BE2C (cell line): ENCODE measurements around the gene PARD3B.
"Not testable (repeated sequence)": the region's sequence is repeated elsewhere in the genome, so short reads cannot be mapped to it uniquely, and the experiment has no call there.

Experiments used
- DNase-seq: peaks from one replicate; pipeline ENCODE4 v3.0.0-alpha.2; 2020
- H3K27me3 ChIP-seq: fragments of 250-450 bp; sonication (Bioruptor Pico); 2 replicates; pipeline ENCODE4 v1.5.1; 2020; ENCODE audit warnings: mild to moderate bottlenecking
- H3K36me3 ChIP-seq: fragments of 250-450 bp; sonication (Bioruptor Pico); 2 replicates; pipeline ENCODE4 v1.5.1; 2020; ENCODE audit warnings: mild to moderate bottlenecking
- H3K4me1 ChIP-seq: fragments of 250-450 bp; sonication (Bioruptor Pico); 2 replicates; pipeline ENCODE4 v1.5.1; 2020
- H3K4me3 ChIP-seq: 2 replicates; pipeline ENCODE4 v1.5.1; 2011; ENCODE audit warnings: low read depth, low read length
- H3K9me3 ChIP-seq: fragments of 250-450 bp; sonication (Bioruptor Pico); 2 replicates; pipeline ENCODE4 v1.5.1; 2020
- TF ChIP-seq, protein P1 (sequence below): IDR thresholded peaks from 2 replicates; pipeline ENCODE4 v1.5.1; 2012; ENCODE audit warnings: mild to moderate bottlenecking, low read depth, low read length

Gene PARD3B

GRCh38 chr2:204550751-204551511, 5.7 kb downstream of the PARD3B start:
- H3K36me3 ChIP-seq = no peaks in the 10 kb centered on the region
- no peak for DNase-seq
- TF ChIP-seq, protein P1, sequence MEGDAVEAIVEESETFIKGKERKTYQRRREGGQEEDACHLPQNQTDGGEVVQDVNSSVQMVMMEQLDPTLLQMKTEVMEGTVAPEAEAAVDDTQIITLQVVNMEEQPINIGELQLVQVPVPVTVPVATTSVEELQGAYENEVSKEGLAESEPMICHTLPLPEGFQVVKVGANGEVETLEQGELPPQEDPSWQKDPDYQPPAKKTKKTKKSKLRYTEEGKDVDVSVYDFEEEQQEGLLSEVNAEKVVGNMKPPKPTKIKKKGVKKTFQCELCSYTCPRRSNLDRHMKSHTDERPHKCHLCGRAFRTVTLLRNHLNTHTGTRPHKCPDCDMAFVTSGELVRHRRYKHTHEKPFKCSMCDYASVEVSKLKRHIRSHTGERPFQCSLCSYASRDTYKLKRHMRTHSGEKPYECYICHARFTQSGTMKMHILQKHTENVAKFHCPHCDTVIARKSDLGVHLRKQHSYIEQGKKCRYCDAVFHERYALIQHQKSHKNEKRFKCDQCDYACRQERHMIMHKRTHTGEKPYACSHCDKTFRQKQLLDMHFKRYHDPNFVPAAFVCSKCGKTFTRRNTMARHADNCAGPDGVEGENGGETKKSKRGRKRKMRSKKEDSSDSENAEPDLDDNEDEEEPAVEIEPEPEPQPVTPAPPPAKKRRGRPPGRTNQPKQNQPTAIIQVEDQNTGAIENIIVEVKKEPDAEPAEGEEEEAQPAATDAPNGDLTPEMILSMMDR = no peak
- no peaks in the 10 kb centered on the region for H3K27me3 ChIP-seq
- H3K4me1 ChIP-seq = no peaks in the 10 kb centered on the region
- H3K9me3 ChIP-seq = no peaks in the 10 kb centered on the region
- no peak overlapping the region for H3K4me3 ChIP-seq

DNA sequence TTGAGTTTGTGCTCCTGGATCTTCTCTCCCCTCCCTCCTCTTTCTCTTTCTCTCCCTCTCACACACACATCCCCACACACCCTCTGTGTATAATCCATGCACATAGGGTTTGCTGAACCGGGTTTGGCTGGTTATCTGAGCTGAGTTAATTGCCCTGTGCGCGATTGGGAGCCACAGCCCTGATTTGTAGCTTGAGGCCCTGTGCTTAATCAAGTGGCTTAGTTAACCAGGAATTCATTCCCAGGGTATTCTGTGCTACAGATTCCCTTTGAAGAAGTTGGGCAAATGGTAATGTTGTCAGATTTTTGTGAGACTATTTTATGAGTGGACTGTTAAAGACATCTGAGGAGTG, 6.2 kb downstream of the PARD3B start:
- no peaks in the 10 kb centered on the region for H3K27me3 ChIP-seq
- no peaks in the 10 kb centered on the region for H3K4me1 ChIP-seq
- DNase-seq = no peak
- H3K4me3 ChIP-seq = no peak overlapping the region
- H3K36me3 ChIP-seq = no peaks in the 10 kb centered on the region
- no peaks in the 10 kb centered on the region for H3K9me3 ChIP-seq
- TF ChIP-seq, protein P1 = no peak

DNA sequence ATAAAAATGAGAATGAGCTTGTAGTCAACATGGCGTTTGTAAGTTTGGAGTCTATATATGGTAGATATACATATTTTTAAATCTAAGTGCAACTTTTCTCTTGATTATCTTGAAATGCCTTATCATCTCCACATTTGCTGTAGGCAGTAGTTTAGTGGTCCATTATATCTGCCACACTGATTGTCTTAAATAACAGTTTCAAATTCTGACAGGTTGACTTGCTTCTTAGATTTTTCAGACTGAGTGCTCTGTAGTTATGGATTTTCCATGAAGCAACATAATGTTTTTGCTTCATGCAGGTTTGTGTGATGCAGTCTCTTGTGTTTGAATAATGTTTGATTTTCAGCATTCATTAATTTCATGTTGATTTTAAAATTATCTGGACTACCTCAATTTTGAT, 12.3 kb downstream of the PARD3B start:
- Histone ChIP-seq H3K36me3 (no peaks in the 10 kb centered on the region), H3K27me3 (no peaks in the 10 kb centered on the region), H3K9me3 (no peaks in the 10 kb centered on the region; the same call in 1 of the 2 replicates), H3K4me1 (no peaks in the 10 kb centered on the region), H3K4me3 (no peak overlapping the region)
- DNase-seq = no peak
- TF ChIP-seq, protein P1 = no peak

DNA sequence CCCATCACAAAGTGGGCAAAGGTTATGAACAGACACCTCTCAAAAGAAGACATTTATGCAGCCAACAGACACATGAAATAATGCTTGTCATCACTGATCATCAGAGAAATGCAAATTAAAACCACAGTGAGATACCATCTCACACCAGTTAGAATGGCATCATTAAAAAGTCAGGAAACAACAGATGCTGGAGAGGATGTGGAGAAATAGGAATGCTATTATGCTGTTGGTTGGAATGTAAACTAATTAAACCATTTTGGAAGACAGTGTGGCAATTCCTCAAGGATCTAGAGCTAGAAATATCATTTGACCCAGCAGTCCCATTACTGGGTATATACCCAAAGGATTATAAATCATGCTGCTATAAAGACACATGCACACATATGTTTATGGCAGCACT, 14.1 kb downstream of the PARD3B start:
- H3K27me3 ChIP-seq, H3K9me3 ChIP-seq, H3K36me3 ChIP-seq, H3K4me1 ChIP-seq, DNase-seq, H3K4me3 ChIP-seq: not testable (repeated sequence)

DNA sequence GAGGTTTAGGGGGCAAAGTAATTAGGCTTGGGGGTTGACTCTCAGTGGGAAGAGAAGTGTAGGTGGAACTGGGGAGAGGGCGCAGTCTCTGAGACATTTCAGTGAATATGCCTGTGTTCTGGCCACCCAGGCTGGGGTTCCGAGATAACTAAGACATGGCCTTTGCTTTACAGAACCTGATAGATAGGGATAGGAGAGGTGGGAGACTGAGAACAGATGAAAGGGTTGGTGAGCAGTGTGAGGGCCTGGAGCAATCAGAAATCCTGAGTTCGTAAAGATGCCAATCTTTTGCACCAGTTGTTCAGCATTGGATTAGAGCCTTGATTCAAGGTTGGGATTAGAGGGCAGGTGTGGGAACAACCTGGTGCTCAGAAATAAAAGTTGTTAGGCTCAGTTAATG, 15.6 kb downstream of the PARD3B start:
- Histone ChIP-seq H3K9me3 (no peaks in the 10 kb centered on the region; the same call in 1 of the 2 replicates), H3K36me3 (no peaks in the 10 kb centered on the region), H3K4me3 (no peak overlapping the region), H3K27me3 (no peaks in the 10 kb centered on the region), H3K4me1 (no peaks in the 10 kb centered on the region)
- TF ChIP-seq, protein P1 = no peak
- DNase-seq = no peak

GRCh38 chr2:204561771-204562170, 16.5 kb downstream of the PARD3B start:
- Histone ChIP-seq H3K9me3 (no peaks in the 10 kb centered on the region; the same call in 1 of the 2 replicates), H3K27me3 (no peaks in the 10 kb centered on the region), H3K36me3 (no peaks in the 10 kb centered on the region), H3K4me1 (no peaks in the 10 kb centered on the region), H3K4me3 (no peak overlapping the region)
- DNase-seq = no peak
- TF ChIP-seq, protein P1 = no peak
